ENCODE data around the gene ABCD1.
"Not testable (repeated sequence)": the region's sequence is repeated elsewhere in the genome, so short reads cannot be mapped to it uniquely, and the experiment has no call there.

ABCD1 gene

GRCh38 chrX:153734871-153735270 is 10.2 kb downstream of the ABCD1 start:
- no peak for DNase-seq (ENCODE audit: low read depth)

- DNase-seq (ENCODE audit: low read depth) = no peak
These were observed 10.6 kb downstream of the ABCD1 start for GRCh38 chrX:153735274-153735673.

GRCh38 chrX:153736071-153736820 is 11.6 kb downstream of the ABCD1 start:
- no peak for DNase-seq (ENCODE audit: low read depth)

- DNase-seq (ENCODE audit: low read depth) = no peak
These were observed 12.3 kb downstream of the ABCD1 start for GRCh38 chrX:153736871-153737441.

- DNase-seq (ENCODE audit: low read depth) = no peak
These were observed 13.5 kb downstream of the ABCD1 start for GRCh38 chrX:153738056-153738605.

GRCh38 chrX:153739754-153740486 is 15.3 kb downstream of the ABCD1 start:
- DNase-seq (ENCODE audit: low read depth) = no peak

GRCh38 chrX:153740631-153741222 is 16.1 kb downstream of the ABCD1 start:
- no peak for DNase-seq (ENCODE audit: low read depth)

GRCh38 chrX:153741446-153741845 is 16.8 kb downstream of the ABCD1 start:
- no peak for DNase-seq (ENCODE audit: low read depth)

GRCh38 chrX:153742111-153742510 is 17.5 kb downstream of the ABCD1 start:
- DNase-seq (ENCODE audit: low read depth) = not testable (repeated sequence)

GRCh38 chrX:153742796-153743467 is 18.3 kb downstream of the ABCD1 start:
- DNase-seq (ENCODE audit: low read depth) = not testable (repeated sequence)

GRCh38 chrX:153743468-153744209 is 19.0 kb downstream of the ABCD1 start:
- DNase-seq (ENCODE audit: low read depth) = not testable (repeated sequence)

GRCh38 chrX:153744210-153745066 is 19.8 kb downstream of the ABCD1 start:
- no peak for DNase-seq (ENCODE audit: low read depth)

GRCh38 chrX:153745067-153745433 is 20.4 kb downstream of the ABCD1 start:
- DNase-seq (ENCODE audit: low read depth) = not testable (repeated sequence)

GRCh38 chrX:153746359-153746758 is 21.7 kb downstream of the ABCD1 start:
- DNase-seq (ENCODE audit: low read depth) = no peak

- not testable (repeated sequence) for DNase-seq (ENCODE audit: low read depth)
These were observed 22.3 kb downstream of the ABCD1 start for GRCh38 chrX:153746991-153747390.

- not testable (repeated sequence) for DNase-seq (ENCODE audit: low read depth)
These were observed 24.4 kb downstream of the ABCD1 start for GRCh38 chrX:153749017-153749416.

GRCh38 chrX:153750127-153750774 is 25.6 kb downstream of the ABCD1 start:
- DNase-seq (ENCODE audit: low read depth) = no peak

- no peak for DNase-seq (ENCODE audit: low read depth)
These were observed 30.5 kb downstream of the ABCD1 start for GRCh38 chrX:153755136-153755535.

GRCh38 chrX:153761863-153762262 is 37.2 kb downstream of the ABCD1 start:
- no peak for DNase-seq (ENCODE audit: low read depth)
